WI38 (cell line): Measurements from ENCODE around the gene OSTF1.

ENCODE experiments used
- H3K4me3 ChIP-seq: 2 replicates; pipeline ENCODE4 v1.5.1; 2011; ENCODE audit warnings: low read depth, mild to moderate bottlenecking, control low read depth, low read length
- CTCF ChIP-seq: IDR thresholded peaks from 2 replicates; pipeline ENCODE4 v1.5.1; 2012; ENCODE audit warnings: low read depth, mild to moderate bottlenecking, control low read depth, low read length

The OSTF1 gene

GRCh38 chr9:75051285-75051684 is 37.0 kb upstream of the OSTF1 start:
- no peak overlapping the region for H3K4me3 ChIP-seq
- no peak for TF ChIP-seq CTCF

- H3K4me3 ChIP-seq, result no peak overlapping the region
- no peak for TF ChIP-seq CTCF
Observed at GRCh38 chr9:75053869-75054268, 34.4 kb upstream of the OSTF1 start.

DNA sequence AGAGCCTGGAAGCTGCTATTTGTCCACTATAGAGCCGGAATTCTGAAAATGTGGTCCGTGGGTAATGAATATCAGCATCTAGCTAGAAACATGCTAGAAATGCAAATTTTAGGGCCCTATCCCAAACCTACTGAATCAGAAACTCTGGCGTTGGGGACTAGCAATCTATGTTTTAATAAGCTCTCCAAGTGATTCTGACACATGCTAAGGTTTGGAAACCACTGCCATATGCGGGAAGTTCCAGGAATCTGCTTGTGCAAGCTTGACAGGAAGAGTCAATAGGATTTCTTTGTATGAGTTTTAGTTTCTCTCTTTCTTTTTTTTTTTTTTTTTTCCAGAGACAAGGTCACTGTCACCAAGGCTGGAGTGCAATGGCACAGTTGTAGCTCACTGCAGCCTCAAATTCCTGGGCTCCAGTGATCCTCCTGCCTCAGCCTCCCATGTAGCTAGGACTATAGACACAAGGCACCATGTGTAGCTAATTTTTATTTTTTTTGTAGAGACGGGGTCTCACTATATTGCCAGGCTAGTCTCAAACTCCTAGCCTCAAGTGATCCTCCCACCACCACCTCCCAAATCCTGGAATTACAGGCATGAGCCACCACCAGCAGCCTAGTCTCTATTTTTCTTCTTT is 33.8 kb upstream of the OSTF1 start:
- H3K4me3 ChIP-seq, result no peak overlapping the region
- no peak for TF ChIP-seq CTCF

DNA sequence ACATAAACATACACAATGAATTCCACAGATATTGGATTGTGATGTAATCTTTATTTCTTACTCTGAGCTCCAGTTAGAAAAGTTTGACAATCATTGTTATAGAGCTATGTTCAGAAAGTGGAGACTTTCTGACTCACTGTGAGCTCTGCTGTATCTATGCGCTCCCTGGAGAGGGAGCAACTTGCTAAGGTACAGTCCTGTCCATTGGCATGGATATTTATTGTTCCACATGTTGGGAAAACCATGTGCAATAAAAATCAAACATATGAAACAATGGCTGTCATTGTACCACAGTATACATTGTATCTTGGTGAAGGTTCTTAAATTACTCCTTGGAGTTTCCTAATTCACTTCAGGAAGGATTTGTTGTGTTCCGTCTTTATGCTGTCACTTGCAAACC is 27.1 kb upstream of the OSTF1 start:
- no peak for TF ChIP-seq CTCF
- H3K4me3 ChIP-seq, result no peak overlapping the region

- H3K4me3 ChIP-seq, result no peak overlapping the region
- no peak for TF ChIP-seq CTCF
Observed at GRCh38 chr9:75063556-75064305, 24.6 kb upstream of the OSTF1 start.

DNA sequence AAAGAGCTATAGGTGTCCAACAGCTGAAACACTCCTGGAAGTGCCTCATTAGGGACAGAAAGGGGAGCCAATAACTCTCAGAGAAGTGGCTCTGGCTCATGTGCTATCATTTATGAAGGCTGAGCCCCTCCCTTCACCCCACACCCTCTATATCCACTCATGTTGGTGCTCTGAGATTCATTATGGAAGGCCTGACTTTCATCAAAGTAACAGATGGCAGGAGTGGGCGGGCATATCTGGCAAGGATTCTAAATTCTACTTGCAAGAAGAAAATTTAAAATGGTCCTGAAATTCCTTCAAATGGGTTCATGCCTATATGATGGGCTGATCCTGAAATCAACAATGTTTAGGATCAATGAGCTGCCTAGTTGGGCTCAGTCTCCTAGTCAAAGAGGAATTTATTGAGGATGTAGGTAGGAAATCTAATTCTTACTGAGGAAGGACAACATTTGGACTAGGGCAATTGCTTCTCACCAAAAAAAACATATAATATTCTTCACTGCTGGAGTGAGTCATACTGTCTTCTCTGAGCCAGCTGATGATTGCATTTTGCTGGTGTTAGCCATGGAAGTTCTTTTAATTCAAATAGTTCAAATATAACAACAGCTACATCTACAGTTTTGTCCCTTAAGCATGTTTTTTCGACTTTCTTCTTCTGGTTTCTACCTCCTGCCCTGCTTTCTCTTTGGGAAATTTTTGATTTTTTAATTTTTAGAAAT is 23.8 kb upstream of the OSTF1 start:
- H3K4me3 ChIP-seq, result no peak overlapping the region
- TF ChIP-seq CTCF, result no peak

- no peak for TF ChIP-seq CTCF
- H3K4me3 ChIP-seq, result no peak overlapping the region
Observed at GRCh38 chr9:75065510-75065909, 22.8 kb upstream of the OSTF1 start.
